Neural crest cell (in vitro differentiated cells): ENCODE measurements around the gene ZNF37A. TPM values are rescaled to one million over a fixed set of nuclear protein-coding genes. Genes with fewer than 3 reads are reported as not detected.
A peak's percentile ranks its signal among the peaks of the same experiment; 100 is the strongest.
"Not testable (repeated sequence)": the region's sequence is repeated elsewhere in the genome, so short reads cannot be mapped to it uniquely, and the experiment has no call there.

Source experiments
- DNase-seq: peaks from one replicate; pipeline ENCODE4 v3.0.0; 2021; ENCODE audit warnings: low read depth, mixed read lengths, low spot score
- H3K27ac Mint-ChIP-seq: one replicate; pipeline ENCODE4 v1.8.0; 2021; ENCODE audit warnings: mild to moderate bottlenecking, mixed read lengths; ENCODE audit not compliant: unreplicated experiment
- H3K27me3 Mint-ChIP-seq: 2 replicates; pipeline ENCODE4 v1.8.0; 2021; ENCODE audit warnings: low read depth, mild to moderate bottlenecking, mixed read lengths
- H3K36me3 Mint-ChIP-seq: 2 replicates; pipeline ENCODE4 v1.8.0; 2021; ENCODE audit warnings: low read depth, mild to moderate bottlenecking, mixed read lengths
- H3K4me1 Mint-ChIP-seq: 2 replicates; pipeline ENCODE4 v1.8.0; 2021; ENCODE audit warnings: mixed read lengths
- H3K4me3 Mint-ChIP-seq: one replicate; pipeline ENCODE4 v1.8.0; 2021; ENCODE audit warnings: mild to moderate bottlenecking, mixed read lengths
- H3K9me3 Mint-ChIP-seq: 2 replicates; pipeline ENCODE4 v1.8.0; 2021; ENCODE audit warnings: mixed read lengths
- CTCF ChIP-seq: fragments of 200-600 bp; sonication (generic); conservative IDR thresholded peaks from 2 replicates; pipeline ENCODE4 v1.5.0; 2021; ENCODE audit warnings: antibody characterized with exemption, mild to moderate bottlenecking
- long read RNA-seq: library from polyadenylated mRNA; unstranded; transcript quantifications from one replicate; pipeline ENCODE4 v2.0.0, GENCODE V29; 2020
- total RNA-seq: library from RNA; stranded (reverse); gene quantifications from 2 replicates; pipeline ENCODE4 v1.2.1, GENCODE V29; 2021

The ZNF37A gene
- total RNA-seq: 16.8 and 19.3 TPM in 2 replicates
- long read RNA-seq, full-length matches to known transcripts: 8 of 57 reads
- long read RNA-seq, partial matches to known transcripts: 6 of 57 reads
- long read RNA-seq, other reads (novel, unspliced or antisense): 43 of 57 reads

GRCh38 chr10:38094158-38094926 lies at the start of gene ZNF37A:
Gene ZNF37A, plus strand, starts transcription at chr10:38094337. Its CDS starts 2,281 bp downstream, at chr10:38096618.
- Mint-ChIP-seq H3K27ac (peak within 1 kb of the TSS; percentile 75), H3K4me3 (peak within 1 kb of the TSS; percentile 94), H3K9me3 (peaks cover 22% of the 10 kb centered on the region), H3K27me3 (no peaks in the 10 kb centered on the region), H3K4me1 (peaks cover 19% of the 10 kb centered on the region), H3K36me3 (peaks cover 49% of the 10 kb centered on the region)
- no peak for TF ChIP-seq CTCF
- peak; percentile 72 for DNase-seq

- Mint-ChIP-seq H3K36me3 (peaks cover 72% of the 10 kb centered on the region), H3K4me1 (no peaks in the 10 kb centered on the region), H3K4me3 (no peak overlapping the region), H3K27ac (no peak overlapping the region), H3K27me3 (no peaks in the 10 kb centered on the region), H3K9me3 (peaks cover 25% of the 10 kb centered on the region)
- TF ChIP-seq CTCF: no peak
- no peak for DNase-seq
Observed at GRCh38 chr10:38045129-38045528, 49.0 kb upstream of the ZNF37A start.

- no peak overlapping the region for H3K4me3 Mint-ChIP-seq
- no peaks in the 10 kb centered on the region for H3K27me3 Mint-ChIP-seq
- H3K36me3 Mint-ChIP-seq: peaks cover 74% of the 10 kb centered on the region
- peaks cover 25% of the 10 kb centered on the region for H3K9me3 Mint-ChIP-seq
- H3K27ac Mint-ChIP-seq: no peak overlapping the region
- no peak for DNase-seq
- no peak for TF ChIP-seq CTCF
- no peaks in the 10 kb centered on the region for H3K4me1 Mint-ChIP-seq
Observed at GRCh38 chr10:38047666-38048065, 46.5 kb upstream of the ZNF37A start.

- peaks cover 78% of the 10 kb centered on the region for H3K36me3 Mint-ChIP-seq
- no peak for DNase-seq
- no peak overlapping the region for H3K27ac Mint-ChIP-seq
- peaks cover 31% of the 10 kb centered on the region for H3K9me3 Mint-ChIP-seq
- TF ChIP-seq CTCF: no peak
- H3K4me1 Mint-ChIP-seq: no peaks in the 10 kb centered on the region
- no peak overlapping the region for H3K4me3 Mint-ChIP-seq
- H3K27me3 Mint-ChIP-seq: no peaks in the 10 kb centered on the region
Observed at GRCh38 chr10:38050212-38050611, 43.9 kb upstream of the ZNF37A start.

- Mint-ChIP-seq H3K4me3 (no peak overlapping the region), H3K36me3 (peaks cover 82% of the 10 kb centered on the region), H3K27ac (no peak overlapping the region), H3K9me3 (peaks cover 33% of the 10 kb centered on the region), H3K27me3 (no peaks in the 10 kb centered on the region), H3K4me1 (no peaks in the 10 kb centered on the region)
- no peak for TF ChIP-seq CTCF
- no peak for DNase-seq
Observed at GRCh38 chr10:38054361-38054797, 39.8 kb upstream of the ZNF37A start.

GRCh38 chr10:38055274-38055894 lies 38.8 kb upstream of the ZNF37A start:
- Mint-ChIP-seq H3K36me3 (peaks cover 80% of the 10 kb centered on the region), H3K9me3 (peaks cover 32% of the 10 kb centered on the region)
- H3K4me1 Mint-ChIP-seq, H3K27ac Mint-ChIP-seq, H3K27me3 Mint-ChIP-seq, DNase-seq, H3K4me3 Mint-ChIP-seq: not testable (repeated sequence)

- peaks cover 12% of the 10 kb centered on the region for H3K9me3 Mint-ChIP-seq
- H3K27me3 Mint-ChIP-seq, DNase-seq, H3K27ac Mint-ChIP-seq, H3K4me3 Mint-ChIP-seq, H3K36me3 Mint-ChIP-seq, H3K4me1 Mint-ChIP-seq: not testable (repeated sequence)
Observed at GRCh38 chr10:38069663-38070062, 24.5 kb upstream of the ZNF37A start.
